SU-DHL-6 (cell line): Measurements from ENCODE around the gene GNG4.

Source experiments
- H2AFZ ChIP-seq: fragments of 200-600 bp; sonication (generic); 2 replicates; pipeline ENCODE4 v1.6.1; 2014; ENCODE audit warnings: low read depth, mild to moderate bottlenecking, moderate library complexity, mixed read lengths, antibody characterized with exemption, low read length; ENCODE audit not compliant: severe bottlenecking
- H3F3A ChIP-seq: fragments of 200-600 bp; shearing (Covaris generic); 2 replicates; pipeline ENCODE4 v1.6.0; 2016; ENCODE audit warnings: antibody characterized with exemption, mild to moderate bottlenecking; ENCODE audit not compliant: insufficient read depth
- H3K27ac ChIP-seq: fragments of 200-600 bp; sonication (generic); 2 replicates; pipeline ENCODE4 v1.5.1; 2016; ENCODE audit warnings: low read depth, mild to moderate bottlenecking, low read length, moderate library complexity, mixed read lengths
- H3K27me3 ChIP-seq: fragments of 200-600 bp; sonication (generic), shearing (Covaris generic); 2 replicates; pipeline ENCODE4 v1.6.0; 2014; ENCODE audit warnings: mild to moderate bottlenecking, low read length
- H3K36me3 ChIP-seq: fragments of 200-600 bp; sonication (generic); 2 replicates; pipeline ENCODE4 v1.6.1; 2014; ENCODE audit warnings: mild to moderate bottlenecking, low read length, mixed read lengths
- H3K4me2 ChIP-seq: fragments of 300-600, 200-600 bp; shearing (Covaris generic), sonication (generic); 2 replicates; pipeline ENCODE4 v1.6.0; 2014; ENCODE audit warnings: low read length, low read depth, mild to moderate bottlenecking; ENCODE audit not compliant: poor library complexity, severe bottlenecking
- H3K4me3 ChIP-seq: fragments of 200-600 bp; sonication (generic); 2 replicates; pipeline ENCODE4 v1.5.1; 2014; ENCODE audit warnings: antibody characterized with exemption, low read length, mild to moderate bottlenecking, mixed read lengths; ENCODE audit not compliant: insufficient read depth, poor library complexity, severe bottlenecking
- H3K79me2 ChIP-seq: fragments of 200-600 bp; sonication (generic); 2 replicates; pipeline ENCODE4 v1.6.1; 2014; ENCODE audit warnings: mild to moderate bottlenecking, low read length, moderate library complexity; ENCODE audit not compliant: insufficient read depth
- H3K9ac ChIP-seq: fragments of 200-600 bp; sonication (generic); 2 replicates; pipeline ENCODE4 v1.7.0; 2014; ENCODE audit warnings: mild to moderate bottlenecking, low read length
- H3K9me2 ChIP-seq: fragments of 200-600 bp; sonication (generic); replicated peaks from 2 replicates; pipeline ENCODE4 v1.6.1; 2014; ENCODE audit warnings: low read length; ENCODE audit not compliant: insufficient read depth
- H3K9me3 ChIP-seq: fragments of 200-600 bp; sonication (generic); 2 replicates; pipeline ENCODE4 v1.6.1; 2014; ENCODE audit warnings: low read length, mixed read lengths; ENCODE audit not compliant: insufficient read depth
- H4K20me1 ChIP-seq: fragments of 200-600 bp; sonication (generic); 2 replicates; pipeline ENCODE4 v1.6.1; 2014; ENCODE audit warnings: low read depth, mild to moderate bottlenecking, antibody characterized with exemption, low read length, moderate library complexity, mixed read lengths
- CTCF ChIP-seq: fragments of 200-600 bp; sonication (generic); IDR thresholded peaks from one replicate; pipeline ENCODE4 v1.5.1; 2017; ENCODE audit warnings: antibody characterized with exemption, mild to moderate bottlenecking, low read length, moderate library complexity; ENCODE audit not compliant: insufficient read depth, poor library complexity, severe bottlenecking
- EZH2phosphoT487 ChIP-seq: fragments of 200-600 bp; sonication (generic), shearing (Covaris generic); conservative IDR thresholded peaks from 2 replicates; pipeline ENCODE4 v1.6.1; 2018; ENCODE audit warnings: mild to moderate bottlenecking, antibody characterized with exemption, low read length, moderate library complexity, mixed read lengths

The GNG4 gene

GRCh38 chr1:235583511-235584001 is 66.0 kb downstream of the GNG4 start:
- Histone ChIP-seq H3K27ac (no peak overlapping the region), H3K4me3 (no peak overlapping the region), H3K9me3 (peaks cover 10% of the 10 kb centered on the region; the same call in 1 of the 2 replicates), H3K9me2 (no peaks in the 10 kb centered on the region), H3F3A (no peaks in the 10 kb centered on the region), H2AFZ (no peak overlapping the region), H3K27me3 (no peaks in the 10 kb centered on the region), H3K79me2 (no peaks in the 10 kb centered on the region), H3K9ac (no peak overlapping the region), H3K4me2 (no peak overlapping the region), H3K36me3 (no peaks in the 10 kb centered on the region), H4K20me1 (no peaks in the 10 kb centered on the region)
- TF ChIP-seq EZH2phosphoT487 (no peak), CTCF (no peak)

DNA sequence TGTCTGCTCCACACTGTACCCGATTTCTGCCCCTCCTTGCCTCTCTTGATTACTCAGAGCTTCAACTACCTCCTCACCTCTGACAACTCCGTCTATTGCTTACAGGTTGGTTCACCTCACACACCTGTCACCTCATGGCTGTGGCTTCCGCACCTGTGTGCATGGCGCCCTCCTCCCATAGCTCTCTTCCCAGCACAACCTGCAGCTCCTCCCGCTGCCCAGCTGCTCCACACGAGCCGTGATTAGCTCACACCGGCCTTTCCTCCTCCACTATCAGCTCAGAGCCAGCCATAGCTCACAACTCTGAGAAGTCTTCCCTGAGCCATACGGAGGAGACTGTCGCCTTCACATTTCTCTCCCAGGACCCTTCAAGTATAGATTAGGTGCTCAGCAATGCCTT is 67.5 kb downstream of the GNG4 start:
- no peaks in the 10 kb centered on the region for H3F3A ChIP-seq
- no peak overlapping the region for H3K4me3 ChIP-seq
- H3K4me2 ChIP-seq = no peak overlapping the region
- H2AFZ ChIP-seq = no peak overlapping the region
- TF ChIP-seq EZH2phosphoT487 (no peak), CTCF (no peak)
- H3K9me3 ChIP-seq = no peaks in the 10 kb centered on the region
- H3K79me2 ChIP-seq = no peaks in the 10 kb centered on the region
- H3K9me2 ChIP-seq = no peaks in the 10 kb centered on the region
- no peaks in the 10 kb centered on the region for H3K27me3 ChIP-seq
- H3K9ac ChIP-seq = no peak overlapping the region
- H3K27ac ChIP-seq = no peak overlapping the region
- H3K36me3 ChIP-seq = no peaks in the 10 kb centered on the region
- no peaks in the 10 kb centered on the region for H4K20me1 ChIP-seq

DNA sequence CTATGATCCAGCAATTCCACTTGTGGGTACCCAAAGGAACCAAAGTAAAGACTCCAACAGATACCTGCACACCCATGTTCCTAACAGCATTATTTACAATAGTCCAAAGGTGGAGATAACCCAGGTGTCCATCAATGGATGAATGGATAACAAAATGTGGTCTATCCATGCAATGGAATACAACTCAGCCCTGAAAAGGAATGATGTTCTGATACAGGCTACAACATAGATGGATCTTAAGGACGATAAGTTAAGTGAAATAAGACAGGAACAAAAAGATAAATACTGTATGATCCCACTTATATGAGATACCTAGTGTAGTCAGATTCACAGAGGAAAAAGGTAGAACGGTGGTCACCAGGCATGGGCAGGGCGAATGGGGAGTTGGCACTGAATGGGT is 69.7 kb downstream of the GNG4 start:
- Histone ChIP-seq H4K20me1 (no peaks in the 10 kb centered on the region), H3K9ac (no peak overlapping the region), H2AFZ (no peak overlapping the region), H3K9me3 (no peaks in the 10 kb centered on the region), H3K27me3 (no peaks in the 10 kb centered on the region), H3K36me3 (no peaks in the 10 kb centered on the region), H3K79me2 (no peaks in the 10 kb centered on the region), H3K27ac (no peak overlapping the region), H3K9me2 (no peaks in the 10 kb centered on the region), H3K4me2 (no peak overlapping the region), H3F3A (no peaks in the 10 kb centered on the region), H3K4me3 (no peak overlapping the region)
- no peak for TF ChIP-seq EZH2phosphoT487
- TF ChIP-seq CTCF = no peak

GRCh38 chr1:235575597-235575996 is 74.0 kb downstream of the GNG4 start:
- no peak overlapping the region for H3K9ac ChIP-seq
- H3F3A ChIP-seq = no peaks in the 10 kb centered on the region
- H2AFZ ChIP-seq = no peak overlapping the region
- no peak overlapping the region for H3K27ac ChIP-seq
- no peak for TF ChIP-seq EZH2phosphoT487
- TF ChIP-seq CTCF = no peak
- no peaks in the 10 kb centered on the region for H3K36me3 ChIP-seq
- no peaks in the 10 kb centered on the region for H3K9me2 ChIP-seq
- H3K79me2 ChIP-seq = no peaks in the 10 kb centered on the region
- no peaks in the 10 kb centered on the region for H4K20me1 ChIP-seq
- no peak overlapping the region for H3K4me2 ChIP-seq
- H3K4me3 ChIP-seq = no peak overlapping the region
- H3K27me3 ChIP-seq = no peaks in the 10 kb centered on the region
- H3K9me3 ChIP-seq = no peaks in the 10 kb centered on the region
